ENCODE results near the gene ACTR1A. TPM values are rescaled to one million over a fixed set of nuclear protein-coding genes. Genes with fewer than 3 reads are reported as not detected.

The ACTR1A gene
- polyA plus RNA-seq, 1 experiment: 216 TPM

- no peaks in the 10 kb centered on the region for H3K27me3 ChIP-seq (ENCODE audit: control insufficient read depth, insufficient read depth, low read length)
- POLR2A ChIA-PET: interaction anchor here (0.6 kb wide), 1 partner anchor 155 kb away, joined by 3 read pairs; no protein-coding TSS in a partner anchor
- TF ChIP-seq CTCF (IDR thresholded peaks at IDR 0.05; ENCODE audit: insufficient read depth, low read depth, low read length): no peak
- CTCF ChIA-PET: interaction anchor here (0.9 to 1.7 kb wide), 6 partner anchors 10 to 221 kb away, joined by 3 to 5 read pairs (median 3); partner anchors contain the start of gene FBXL15
- no peak for DNase-seq (ENCODE audit: low read depth)
- H3K4me3 ChIP-seq (ENCODE audit: low read depth, low read length): peak overlapping the region; percentile 72
- no peaks in the 10 kb centered on the region for H3K36me3 ChIP-seq (ENCODE audit: control insufficient read depth, insufficient read depth, low read length)
These were observed 52.0 kb downstream of the ACTR1A start for GRCh38 chr10:102450374-102451104.

GRCh38 chr10:102450124-102450373 is 52.5 kb downstream of the ACTR1A start:
- Histone ChIP-seq H3K36me3 (ENCODE audit: control insufficient read depth, insufficient read depth, low read length) (no peaks in the 10 kb centered on the region), H3K4me3 (ENCODE audit: low read depth, low read length) (peak overlapping the region; percentile 72), H3K27me3 (ENCODE audit: control insufficient read depth, insufficient read depth, low read length) (no peaks in the 10 kb centered on the region)
- DNase-seq (ENCODE audit: low read depth): no peak
- TF ChIP-seq CTCF (IDR thresholded peaks at IDR 0.05; ENCODE audit: insufficient read depth, low read depth, low read length): no peak
- POLR2A ChIA-PET: no interaction called here
- CTCF ChIA-PET: interaction anchor here (0.9 to 1.7 kb wide), 3 partner anchors 14 to 221 kb away, joined by 3 to 5 read pairs (median 3); no protein-coding TSS in a partner anchor

- CTCF ChIA-PET: interaction anchor here (0.9 to 1.7 kb wide), 3 partner anchors 14 to 220 kb away, joined by 3 to 5 read pairs (median 3); no protein-coding TSS in a partner anchor
- DNase-seq (ENCODE audit: low read depth): no peak
- Histone ChIP-seq H3K4me3 (ENCODE audit: low read depth, low read length) (peak overlapping the region; percentile 72), H3K27me3 (ENCODE audit: control insufficient read depth, insufficient read depth, low read length) (no peaks in the 10 kb centered on the region), H3K36me3 (ENCODE audit: control insufficient read depth, insufficient read depth, low read length) (no peaks in the 10 kb centered on the region)
- POLR2A ChIA-PET: no interaction called here
- TF ChIP-seq CTCF (IDR thresholded peaks at IDR 0.05; ENCODE audit: insufficient read depth, low read depth, low read length): no peak
These were observed 53.0 kb downstream of the ACTR1A start for GRCh38 chr10:102449321-102450123.

GRCh38 chr10:102444851-102445250 is 57.7 kb downstream of the ACTR1A start:
- DNase-seq (ENCODE audit: low read depth): no peak
- H3K27me3 ChIP-seq (ENCODE audit: control insufficient read depth, insufficient read depth, low read length): no peaks in the 10 kb centered on the region
- POLR2A ChIA-PET: no interaction called here
- H3K4me3 ChIP-seq (ENCODE audit: low read depth, low read length): no peak overlapping the region
- CTCF ChIA-PET: no interaction called here
- TF ChIP-seq CTCF (IDR thresholded peaks at IDR 0.05; ENCODE audit: insufficient read depth, low read depth, low read length): no peak
- no peaks in the 10 kb centered on the region for H3K36me3 ChIP-seq (ENCODE audit: control insufficient read depth, insufficient read depth, low read length)

GRCh38 chr10:102438374-102438773 is 64.1 kb downstream of the ACTR1A start:
- no peak for TF ChIP-seq CTCF (IDR thresholded peaks at IDR 0.05; ENCODE audit: insufficient read depth, low read depth, low read length)
- CTCF ChIA-PET: no interaction called here
- POLR2A ChIA-PET: no interaction called here
- Histone ChIP-seq H3K36me3 (ENCODE audit: control insufficient read depth, insufficient read depth, low read length) (no peaks in the 10 kb centered on the region), H3K4me3 (ENCODE audit: low read depth, low read length) (no peak overlapping the region), H3K27me3 (ENCODE audit: control insufficient read depth, insufficient read depth, low read length) (no peaks in the 10 kb centered on the region; the same call in 1 of the 2 replicates)
- no peak for DNase-seq (ENCODE audit: low read depth)
